ENCODE results near the gene TARS3. TPM values are rescaled to one million over a fixed set of nuclear protein-coding genes. Genes with fewer than 3 reads are reported as not detected.

The TARS3 gene
- total RNA-seq, 1 donor from 2014 or later, result 27.3 TPM

- DNase-seq (ENCODE audit: low spot score), result no peak
- intact Hi-C loops (cut with DNase I), result no loop called here
Measured at GRCh38 chr15:101707983-101708382, 16.3 kb downstream of the TARS3 start.

- DNase-seq (ENCODE audit: low spot score), result no peak
- intact Hi-C loops (cut with DNase I), result no loop called here
Measured at GRCh38 chr15:101702077-101702476, 22.2 kb downstream of the TARS3 start.

- no peak for DNase-seq (ENCODE audit: low spot score)
- intact Hi-C loops (cut with DNase I), result no loop called here
Measured at GRCh38 chr15:101698314-101698713, 26.0 kb downstream of the TARS3 start.

DNA sequence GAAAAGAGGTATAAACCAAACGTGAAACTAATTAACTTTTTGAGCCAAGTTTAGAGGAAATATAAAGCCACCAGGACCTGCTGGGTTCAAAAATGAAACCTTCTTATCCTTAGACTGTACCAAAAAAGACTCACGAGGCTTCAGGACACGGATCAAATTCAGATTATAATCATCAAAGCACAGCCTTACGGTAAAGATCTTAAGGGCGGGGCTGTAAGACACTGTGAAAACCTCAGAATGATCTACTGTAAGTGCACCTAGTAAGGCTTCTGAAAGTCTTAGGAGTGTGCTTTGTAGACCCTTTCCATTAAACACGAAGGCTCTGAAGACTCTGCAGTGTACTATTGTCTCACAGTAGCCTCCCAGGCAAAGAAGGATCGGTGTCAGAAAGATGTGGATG lies 26.8 kb downstream of the TARS3 start:
- no peak for DNase-seq (ENCODE audit: low spot score)
- intact Hi-C loops (cut with DNase I), result no loop called here

DNA sequence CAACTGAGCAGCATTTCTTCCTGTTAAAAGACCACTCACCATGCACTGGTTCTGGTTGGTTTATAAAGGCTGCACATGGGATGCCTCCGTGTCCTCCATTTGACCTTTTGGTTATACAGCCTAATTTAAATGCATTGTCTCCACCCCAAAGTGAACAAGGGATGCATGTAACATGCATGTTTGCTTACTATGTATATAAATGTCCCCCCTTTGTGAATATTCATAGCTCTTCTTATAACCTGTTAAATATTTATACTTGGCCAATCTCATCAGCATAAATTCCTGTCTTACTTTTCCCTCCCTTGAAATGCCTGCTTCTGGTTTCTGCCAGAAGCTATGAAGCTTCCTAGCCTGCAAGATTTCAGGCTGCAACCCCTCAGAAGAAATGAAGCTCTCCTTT lies 27.4 kb downstream of the TARS3 start:
- intact Hi-C loops (cut with DNase I), result no loop called here
- no peak for DNase-seq (ENCODE audit: low spot score)

GRCh38 chr15:101694261-101694660 lies 30.0 kb downstream of the TARS3 start:
- intact Hi-C loops (cut with DNase I), result no loop called here
- peak; percentile 58 for DNase-seq (ENCODE audit: low spot score)

DNA sequence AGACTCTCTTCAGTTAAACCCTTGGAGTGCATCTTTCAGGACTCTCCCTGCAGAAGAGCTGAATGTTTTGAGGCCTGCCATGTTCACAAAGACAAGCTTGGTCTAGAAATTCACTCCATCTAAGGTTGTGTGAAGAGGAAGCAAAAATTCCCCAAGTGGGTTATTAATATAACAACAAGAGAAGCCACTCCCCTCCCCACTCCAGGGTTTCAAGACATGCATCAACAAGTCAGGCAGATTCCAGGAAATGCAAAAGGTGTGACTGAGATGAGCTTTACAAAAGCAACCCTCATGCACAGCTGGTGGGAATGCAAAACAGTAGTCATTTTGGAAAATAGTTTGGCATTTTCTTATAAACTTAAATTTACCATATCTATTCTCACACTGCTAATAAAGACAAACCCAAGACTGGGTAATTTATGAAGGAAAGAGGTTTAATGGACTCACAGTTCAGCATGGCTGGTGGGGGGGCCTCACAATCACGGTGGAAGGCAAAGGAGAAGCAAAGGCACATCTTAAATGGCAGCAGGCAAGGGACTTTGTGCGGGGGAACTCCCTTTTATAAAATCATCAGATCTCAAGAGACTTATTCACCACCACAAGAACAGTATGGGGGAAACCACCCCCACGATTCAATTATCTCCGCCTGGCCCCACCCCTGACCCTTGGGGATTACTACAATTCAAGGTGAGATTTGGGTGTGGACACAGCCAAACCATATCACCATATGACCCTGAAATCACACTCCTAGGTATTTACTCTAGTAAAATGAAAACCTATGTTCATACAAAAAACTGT lies 31.3 kb downstream of the TARS3 start:
- no peak for DNase-seq (ENCODE audit: low spot score)
- intact Hi-C loops (cut with DNase I), result no loop called here

GRCh38 chr15:101689901-101690300 lies 34.4 kb downstream of the TARS3 start:
- intact Hi-C loops (cut with DNase I), result no loop called here
- no peak for DNase-seq (ENCODE audit: low spot score)

GRCh38 chr15:101686718-101687117 lies 37.6 kb downstream of the TARS3 start:
- intact Hi-C loops (cut with DNase I), result no loop called here

DNA sequence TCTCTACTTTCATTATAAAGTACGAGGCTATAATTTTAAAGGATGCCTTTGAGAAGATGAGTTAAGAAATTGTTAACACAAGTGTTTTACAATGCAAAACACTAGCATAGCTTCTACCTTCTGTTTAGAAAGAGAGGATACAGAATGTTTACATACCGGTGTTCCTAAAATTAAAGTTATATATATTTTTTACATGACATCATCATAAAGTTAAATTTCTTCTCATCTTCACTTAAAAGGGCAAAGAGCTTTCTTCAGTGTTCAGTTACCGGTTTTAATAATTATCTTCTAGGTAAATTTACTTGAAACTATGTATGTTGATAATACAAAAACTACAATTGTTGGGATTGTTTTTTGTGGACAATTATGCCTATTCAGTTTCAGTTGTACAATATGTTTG lies 39.4 kb downstream of the TARS3 start:
- DNase-seq (ENCODE audit: low spot score), result no peak
- intact Hi-C loops (cut with DNase I), result no loop called here

More at GRCh38 chr15:101686718-101687117, 37.6 kb downstream of the TARS3 start:
- DNase-seq (ENCODE audit: low spot score), result no peak

GRCh38 chr15:101684384-101684783 lies 39.9 kb downstream of the TARS3 start:
- no peak for DNase-seq (ENCODE audit: low spot score)
- intact Hi-C loops (cut with DNase I), result no loop called here

DNA sequence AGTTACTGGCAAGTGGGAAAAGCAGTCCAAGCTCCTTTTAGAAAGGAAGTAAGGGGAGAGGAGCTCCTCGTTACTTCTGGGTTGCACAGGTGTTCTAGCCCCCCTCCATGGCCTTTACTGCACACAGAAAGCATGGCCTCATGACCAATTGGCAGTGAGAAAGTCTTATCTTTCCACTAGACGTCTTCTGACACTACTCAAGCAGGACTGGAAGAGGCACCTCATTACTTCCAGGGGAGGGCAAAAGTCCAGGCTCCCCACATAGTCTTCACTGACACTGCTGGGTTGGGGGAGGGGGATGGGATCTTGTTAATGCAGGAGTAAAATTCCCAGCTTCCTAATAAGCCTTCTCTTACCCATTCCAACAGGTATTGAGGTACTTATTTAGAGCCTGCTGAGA lies 44.5 kb downstream of the TARS3 start:
- intact Hi-C loops (cut with DNase I), result no loop called here
- DNase-seq (ENCODE audit: low spot score), result no peak

GRCh38 chr15:101676921-101677329 lies 47.3 kb downstream of the TARS3 start:
- DNase-seq (ENCODE audit: low spot score), result no peak
- intact Hi-C loops (cut with DNase I), result no loop called here

DNA sequence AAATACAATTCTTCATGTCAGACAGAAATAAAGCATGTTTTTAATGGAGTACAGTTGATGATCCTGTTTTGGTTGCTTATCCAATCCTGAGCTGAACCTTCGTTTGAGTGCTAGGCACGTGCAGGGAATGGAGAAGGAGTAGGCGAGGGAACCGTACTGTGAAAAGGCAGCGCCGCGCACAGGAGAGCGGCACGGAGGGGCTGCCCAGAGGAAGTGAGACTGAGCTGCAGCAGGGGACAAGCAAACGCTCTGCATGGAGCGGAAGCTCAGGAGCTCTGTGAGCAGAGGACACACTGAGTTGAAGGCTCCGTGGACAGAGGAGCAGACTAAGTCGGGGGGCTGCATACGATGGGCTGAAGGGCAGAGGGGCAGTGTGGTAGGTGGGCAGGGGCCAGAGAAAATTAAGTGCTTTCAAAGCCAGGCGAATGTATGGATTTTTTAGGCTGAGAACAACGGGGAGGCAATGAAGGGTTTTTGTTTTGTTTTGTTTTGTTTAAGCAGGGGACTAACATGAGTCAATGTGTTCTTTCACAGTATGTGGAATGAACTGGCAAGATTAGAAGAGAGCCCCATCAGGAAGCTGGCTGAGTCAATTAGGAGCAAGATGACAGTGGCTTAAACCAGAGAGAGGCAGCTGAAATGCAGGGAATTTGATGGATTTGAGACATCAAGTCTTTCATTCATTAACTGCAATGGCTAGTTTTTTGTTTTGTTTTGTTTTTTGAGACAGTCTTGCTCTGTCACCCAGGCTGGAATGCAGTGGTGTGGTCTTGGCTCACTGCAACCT lies 48.3 kb downstream of the TARS3 start:
- intact Hi-C loops (cut with DNase I), result no loop called here
- no peak for DNase-seq (ENCODE audit: low spot score)

GRCh38 chr15:101675015-101675414 lies 49.3 kb downstream of the TARS3 start:
- DNase-seq (ENCODE audit: low spot score), result no peak
- intact Hi-C loops (cut with DNase I), result no loop called here

- intact Hi-C loops (cut with DNase I), result no loop called here
Measured at GRCh38 chr15:101672298-101672697, 52.0 kb downstream of the TARS3 start.

GRCh38 chr15:101669744-101670143 lies 54.5 kb downstream of the TARS3 start:
- intact Hi-C loops (cut with DNase I), result no loop called here
- DNase-seq (ENCODE audit: low spot score), result no peak

More at GRCh38 chr15:101672298-101672697, 52.0 kb downstream of the TARS3 start:
- DNase-seq (ENCODE audit: low spot score), result no peak

- intact Hi-C loops (cut with DNase I), result no loop called here
Measured at GRCh38 chr15:101667881-101668280, 56.4 kb downstream of the TARS3 start.

GRCh38 chr15:101664303-101664913 lies 59.9 kb downstream of the TARS3 start:
- no peak for DNase-seq (ENCODE audit: low spot score)
- intact Hi-C loops (cut with DNase I), result no loop called here

More at GRCh38 chr15:101667881-101668280, 56.4 kb downstream of the TARS3 start:
- no peak for DNase-seq (ENCODE audit: low spot score)

DNA sequence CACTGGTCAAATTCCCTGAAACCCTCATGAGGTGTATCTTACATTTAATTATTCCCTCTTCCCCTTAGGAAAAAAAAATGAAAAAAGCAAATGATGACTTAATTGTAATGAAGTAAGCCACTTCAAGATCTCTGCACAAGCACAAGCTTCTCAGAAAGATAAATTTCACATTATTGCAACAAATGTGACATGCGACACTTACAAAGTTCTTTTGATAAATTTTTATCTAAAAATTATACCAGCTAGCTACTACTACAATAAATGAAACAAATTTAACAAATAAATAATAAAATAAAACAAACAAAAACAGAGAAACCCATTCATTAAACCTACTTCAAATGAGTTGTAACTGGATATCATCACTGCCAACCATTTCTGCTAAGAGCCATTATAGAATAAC lies 62.1 kb downstream of the TARS3 start:
- intact Hi-C loops (cut with DNase I), result no loop called here
- no peak for DNase-seq (ENCODE audit: low spot score)
